Mesothelial cell of epicardium (in vitro differentiated cells): ENCODE data around the gene SAMM50. TPM values are rescaled to one million over a fixed set of nuclear protein-coding genes. Genes with fewer than 3 reads are reported as not detected.

Source experiments
- DNase-seq, 2 experiments: peaks; one replicate each; pipeline ENCODE4 v3.0.0; 2021; ENCODE audit warnings: low spot score in 2 of 2; ENCODE audit not compliant: unreplicated experiment in 2 of 2
- H3K27ac Mint-ChIP-seq: 2 replicates; pipeline ENCODE4 v1.8.0; 2021; ENCODE audit warnings: mixed read lengths
- H3K27me3 Mint-ChIP-seq: 2 replicates; pipeline ENCODE4 v1.8.0; 2021; ENCODE audit warnings: low read depth, mixed read lengths
- H3K36me3 Mint-ChIP-seq: 2 replicates; pipeline ENCODE4 v1.8.0; 2021; ENCODE audit warnings: mixed read lengths
- H3K4me1 Mint-ChIP-seq: 2 replicates; pipeline ENCODE4 v1.8.0; 2021; ENCODE audit warnings: mixed read lengths
- H3K4me3 Mint-ChIP-seq: 2 replicates; pipeline ENCODE4 v1.8.0; 2021; ENCODE audit warnings: mild to moderate bottlenecking, moderate library complexity, mixed read lengths
- H3K9me3 Mint-ChIP-seq: 2 replicates; pipeline ENCODE4 v1.8.0; 2021; ENCODE audit warnings: mixed read lengths
- CTCF ChIP-seq: fragments of 200-600 bp; sonication (generic); IDR thresholded peaks from one replicate; pipeline ENCODE4 v1.5.0; 2021; ENCODE audit warnings: antibody characterized with exemption; ENCODE audit not compliant: unreplicated experiment
- total RNA-seq: library from RNA; stranded (reverse); gene quantifications from 3 replicates; pipeline ENCODE4 v1.2.1, GENCODE V29; 2021

The SAMM50 gene
- total RNA-seq, 1 donor from 2014 or later, result 44.9 TPM

GRCh38 chr22:44023404-44024287 lies 68.4 kb downstream of the SAMM50 start:
- H3K9me3 Mint-ChIP-seq, result no peaks in the 10 kb centered on the region
- H3K27me3 Mint-ChIP-seq, result peaks cover 6% of the 10 kb centered on the region
- H3K36me3 Mint-ChIP-seq, result no peaks in the 10 kb centered on the region
- no peak for TF ChIP-seq CTCF
- DNase-seq, result peak in 1 of 2 experiments; percentile 57
- H3K27ac Mint-ChIP-seq, result peak overlapping the region; percentile 73
- H3K4me1 Mint-ChIP-seq, result peaks cover 16% of the 10 kb centered on the region
- H3K4me3 Mint-ChIP-seq, result peak overlapping the region; percentile 76

- H3K27me3 Mint-ChIP-seq, result peaks cover 6% of the 10 kb centered on the region
- peaks cover 16% of the 10 kb centered on the region for H3K4me1 Mint-ChIP-seq
- no peaks in the 10 kb centered on the region for H3K36me3 Mint-ChIP-seq
- no peaks in the 10 kb centered on the region for H3K9me3 Mint-ChIP-seq
- H3K27ac Mint-ChIP-seq, result peak within 1 kb of the TSS; percentile 73
- peak within 1 kb of the TSS; percentile 76 for H3K4me3 Mint-ChIP-seq
- peak; percentile 34 to 60 for DNase-seq
- no peak for TF ChIP-seq CTCF
Measured at GRCh38 chr22:44024288-44024921, 69.2 kb downstream of the SAMM50 start, which contains the start of gene PARVB. Gene PARVB, plus strand, starts transcription at chr22:44024302. Its CDS starts 38 bp downstream, at chr22:44024340.

- Mint-ChIP-seq H3K4me3 (peak overlapping the region; percentile 75), H3K27ac (no peak overlapping the region)
Measured at GRCh38 chr22:44025171-44026065, 70.2 kb downstream of the SAMM50 start.

GRCh38 chr22:44026066-44026629 lies 70.9 kb downstream of the SAMM50 start:
- H3K4me1 Mint-ChIP-seq, result peaks cover 16% of the 10 kb centered on the region
- no peak overlapping the region for H3K27ac Mint-ChIP-seq
- H3K4me3 Mint-ChIP-seq, result peak overlapping the region; percentile 9
- no peaks in the 10 kb centered on the region for H3K9me3 Mint-ChIP-seq
- no peak for TF ChIP-seq CTCF
- no peak for DNase-seq
- H3K36me3 Mint-ChIP-seq, result no peaks in the 10 kb centered on the region
- H3K27me3 Mint-ChIP-seq, result peaks cover 6% of the 10 kb centered on the region

More at GRCh38 chr22:44025171-44026065, 70.2 kb downstream of the SAMM50 start:
- no peak for TF ChIP-seq CTCF
- Mint-ChIP-seq H3K27me3 (peaks cover 6% of the 10 kb centered on the region), H3K9me3 (no peaks in the 10 kb centered on the region), H3K4me1 (peaks cover 16% of the 10 kb centered on the region), H3K36me3 (no peaks in the 10 kb centered on the region)
- no peak for DNase-seq
